HG02759 (cell line): ENCODE results near the gene TGFBRAP1.

Experiments used
- ATAC-seq: cut with Tn5 transposase; IDR thresholded peaks from one replicate; pipeline ENCODE4 v1.9.1; 2021; ENCODE audit warnings: mild to moderate bottlenecking, moderate library complexity; ENCODE audit not compliant: unreplicated experiment

TGFBRAP1 gene

DNA sequence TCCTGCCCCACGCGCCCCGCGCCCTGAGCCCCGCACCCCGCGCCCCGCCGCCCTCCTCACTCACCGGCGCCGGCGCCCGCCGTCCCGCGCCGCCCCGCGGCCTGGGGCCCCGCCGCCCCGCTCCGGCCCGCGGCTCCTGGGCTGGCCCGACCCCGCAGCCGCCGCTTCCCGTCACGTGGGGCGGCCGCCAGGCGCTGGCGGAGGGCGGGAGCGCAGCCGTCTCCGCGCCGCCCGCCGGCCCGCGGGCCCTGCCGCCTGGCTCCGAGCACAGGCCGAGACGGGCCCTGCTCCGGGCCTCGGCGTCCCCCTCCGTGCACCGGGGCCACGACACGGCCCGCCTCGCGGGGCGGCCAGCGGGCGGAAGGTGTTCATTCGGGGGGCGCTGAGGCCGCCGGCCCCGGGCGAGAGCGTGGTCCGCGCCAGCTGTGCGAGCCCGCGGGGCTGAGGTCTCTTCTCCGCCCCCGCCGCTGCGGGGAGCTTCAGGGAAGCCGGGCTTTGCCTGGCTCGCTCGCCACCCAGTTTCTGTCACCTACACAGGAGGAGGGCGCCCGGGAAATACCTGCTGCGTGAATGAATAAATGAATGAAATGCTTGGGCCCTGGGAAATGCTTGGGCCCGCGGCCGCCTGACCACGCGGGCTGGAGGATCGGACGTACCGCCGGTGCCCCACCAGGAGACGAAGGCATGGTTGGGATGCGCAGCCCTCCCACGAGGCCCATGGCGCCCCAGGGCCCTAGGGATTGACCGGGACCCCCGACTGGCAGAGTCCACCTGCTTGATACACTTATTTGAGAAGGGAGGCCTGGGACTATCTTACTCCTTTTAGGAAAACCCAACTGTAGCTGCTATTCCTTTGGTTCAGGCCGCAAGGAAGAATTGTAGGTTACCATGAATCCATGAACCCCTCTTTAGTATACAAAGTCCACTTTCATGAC lies at the start of gene TGFBRAP1:
TGFBRAP1 (minus strand) TSS at position 175 of the 935 bp plus-strand sequence. CDS start 21,434 bp downstream, outside the sequence.
- peak; percentile 85 for ATAC-seq

GRCh38 chr2:105378921-105379383 lies 49.4 kb upstream of the TGFBRAP1 start:
- ATAC-seq: no peak

GRCh38 chr2:105378276-105378840 lies 48.8 kb upstream of the TGFBRAP1 start:
- no peak for ATAC-seq

DNA sequence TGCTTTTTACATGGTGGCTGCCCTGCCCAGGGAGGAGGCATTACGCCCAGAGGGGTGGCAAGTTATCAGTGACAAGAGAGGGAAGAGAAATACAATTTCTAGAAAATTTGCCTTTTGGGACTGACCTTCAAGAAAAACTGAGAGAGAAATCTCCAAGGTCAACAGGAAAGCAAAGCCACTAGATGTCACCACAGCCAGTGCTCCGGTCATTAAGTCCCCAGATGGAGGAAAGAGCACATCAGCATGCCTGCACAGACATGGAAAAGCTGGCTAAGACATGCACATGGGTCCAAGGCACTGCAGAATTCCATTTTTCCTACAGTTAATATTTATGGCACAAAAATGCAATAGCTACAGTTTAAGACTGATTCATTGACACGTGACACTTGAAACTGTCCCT lies 48.3 kb upstream of the TGFBRAP1 start:
- no peak for ATAC-seq

DNA sequence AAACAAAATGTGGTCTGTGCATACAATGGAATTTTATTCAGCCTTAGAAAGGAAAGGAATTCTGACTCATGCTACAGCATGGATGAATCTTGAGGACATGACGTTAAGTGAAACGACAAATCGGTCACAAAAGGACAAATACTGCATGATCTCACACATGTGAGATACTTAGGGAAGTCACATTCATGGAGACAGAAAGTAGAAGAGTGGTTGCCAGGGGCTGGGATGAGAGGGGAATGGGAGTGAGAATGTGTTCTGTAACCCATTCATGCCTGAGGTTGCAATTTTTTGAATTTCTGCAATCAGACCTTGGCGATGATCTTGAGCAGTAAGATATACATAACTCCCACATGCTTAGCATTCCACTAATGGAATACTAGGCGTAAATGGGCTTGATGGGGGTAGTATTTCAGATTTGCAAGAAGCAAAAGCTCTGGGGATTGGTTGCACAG lies 47.3 kb upstream of the TGFBRAP1 start:
- no peak for ATAC-seq

GRCh38 chr2:105376010-105376409 lies 46.5 kb upstream of the TGFBRAP1 start:
- ATAC-seq: no peak

GRCh38 chr2:105375001-105375561 lies 45.5 kb upstream of the TGFBRAP1 start:
- ATAC-seq: no peak

- ATAC-seq: peak; percentile 68
These were observed 44.4 kb upstream of the TGFBRAP1 start for GRCh38 chr2:105373895-105374401.

DNA sequence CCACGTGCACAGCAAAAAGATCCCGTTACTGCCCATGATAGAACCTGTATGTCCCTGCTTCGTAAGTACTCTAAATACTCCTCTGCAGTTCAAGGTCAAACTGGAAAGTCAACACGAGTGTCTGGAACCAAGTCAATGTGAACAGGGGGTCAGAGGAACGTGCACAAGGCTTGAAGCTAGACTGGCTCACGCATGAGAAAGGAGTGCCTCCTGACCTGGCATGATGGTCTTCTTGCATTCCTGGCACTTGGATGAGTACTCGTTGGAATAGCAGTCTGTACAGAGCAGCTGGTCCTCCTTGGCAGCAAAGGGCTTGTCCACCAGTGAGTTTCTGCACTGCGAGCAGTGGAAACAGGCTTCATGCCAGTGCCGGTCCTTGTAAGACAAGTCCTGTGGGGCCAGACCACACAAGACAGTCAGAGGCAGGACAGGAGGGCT lies 43.8 kb upstream of the TGFBRAP1 start:
- peak; percentile 5 for ATAC-seq

- no peak for ATAC-seq
These were observed 42.3 kb upstream of the TGFBRAP1 start for GRCh38 chr2:105371810-105372209.

DNA sequence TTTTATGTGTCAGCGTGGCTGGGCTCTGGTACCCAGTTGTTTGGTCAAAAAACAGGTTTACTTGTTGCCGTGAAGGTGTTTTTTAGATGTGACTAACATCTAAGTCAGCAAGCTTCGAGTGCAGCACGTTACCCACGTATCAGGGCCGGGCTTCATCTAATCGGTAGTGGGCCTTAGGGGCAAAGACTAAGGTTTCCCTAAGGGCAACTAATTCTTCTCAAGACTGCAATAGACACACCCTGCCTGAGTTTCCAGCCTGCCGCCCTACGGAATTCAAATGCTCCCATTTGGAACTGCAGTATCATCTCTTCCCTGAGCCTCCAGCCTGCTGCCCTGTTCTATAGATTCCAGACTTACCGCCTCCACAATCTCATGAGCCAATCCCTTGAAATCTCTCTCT lies 41.6 kb upstream of the TGFBRAP1 start:
- ATAC-seq: no peak

DNA sequence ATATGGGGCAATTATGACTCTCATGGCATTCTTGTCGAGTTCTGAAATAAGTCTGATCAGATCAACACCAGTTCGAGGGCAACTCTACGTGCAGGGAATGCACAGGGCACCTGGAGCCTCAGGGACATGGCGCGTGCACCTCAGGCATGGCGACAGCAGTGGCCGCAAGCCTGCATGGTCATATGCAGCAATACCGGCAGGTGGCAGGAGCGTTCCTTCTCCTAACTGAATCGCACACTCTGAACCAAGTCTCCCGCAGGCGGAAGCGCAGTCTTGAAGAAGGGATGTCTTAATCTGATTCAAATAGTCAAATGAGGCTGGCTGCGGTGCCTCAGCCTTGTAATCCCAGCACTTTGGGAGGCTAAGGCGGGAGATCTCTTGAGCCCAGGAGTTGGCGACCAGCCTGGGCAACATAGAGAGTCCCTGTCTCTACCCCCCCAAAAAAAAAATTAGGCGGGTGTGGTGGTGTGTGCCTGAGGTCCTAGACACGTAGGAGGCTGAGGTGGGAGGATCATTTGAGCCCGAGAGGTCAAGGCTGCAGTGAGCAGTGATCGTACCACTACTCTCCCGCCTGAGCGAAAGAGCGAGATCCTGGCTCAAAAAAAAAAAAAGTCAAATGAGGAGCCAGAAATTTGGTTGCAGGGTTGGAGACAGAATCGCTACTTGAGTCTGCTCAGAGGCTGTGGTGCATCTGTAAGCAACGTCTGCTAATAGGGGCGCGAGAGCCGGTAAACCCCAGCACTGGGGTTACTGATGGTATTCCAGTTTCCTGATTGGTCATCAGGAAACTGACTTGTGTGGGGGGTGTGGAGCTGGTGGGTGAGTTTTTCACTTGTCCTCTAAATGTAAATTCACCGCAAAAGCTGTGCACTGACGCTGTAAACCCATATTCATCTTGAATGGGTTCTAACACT lies 40.5 kb upstream of the TGFBRAP1 start:
- peak; percentile 94 for ATAC-seq

DNA sequence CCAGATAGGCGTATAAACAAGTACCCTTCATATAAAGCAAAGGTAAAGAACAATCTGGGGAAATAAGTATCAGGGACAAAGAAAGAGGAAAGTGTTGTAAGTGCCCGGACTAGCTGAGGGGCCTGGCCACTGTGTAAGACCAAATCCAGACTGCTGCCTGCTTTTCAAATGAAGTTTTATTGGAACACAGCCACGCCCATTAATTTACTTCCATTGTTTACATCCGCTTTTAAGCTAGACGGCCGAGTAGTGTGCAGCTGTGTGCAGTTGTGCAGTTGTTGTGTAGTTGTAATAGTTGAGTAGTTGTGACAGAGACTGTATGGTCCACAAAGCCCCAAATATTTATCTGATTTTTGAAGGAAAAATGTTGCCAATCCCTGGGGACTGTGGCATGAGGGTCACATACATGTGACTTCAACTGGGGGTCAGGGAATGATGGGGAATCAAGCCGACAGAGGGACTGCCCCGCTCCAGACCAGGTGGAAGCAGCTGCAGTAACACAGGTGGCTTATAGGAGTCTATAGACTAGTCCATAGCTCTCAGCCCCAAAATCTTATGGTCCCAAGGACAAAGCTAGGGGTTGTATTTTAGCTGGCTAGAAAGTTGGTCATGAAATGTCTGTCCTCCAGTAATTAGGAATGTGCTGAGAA lies 39.3 kb upstream of the TGFBRAP1 start:
- no peak for ATAC-seq

- ATAC-seq: no peak
These were observed 35.7 kb upstream of the TGFBRAP1 start for GRCh38 chr2:105365206-105365605.

DNA sequence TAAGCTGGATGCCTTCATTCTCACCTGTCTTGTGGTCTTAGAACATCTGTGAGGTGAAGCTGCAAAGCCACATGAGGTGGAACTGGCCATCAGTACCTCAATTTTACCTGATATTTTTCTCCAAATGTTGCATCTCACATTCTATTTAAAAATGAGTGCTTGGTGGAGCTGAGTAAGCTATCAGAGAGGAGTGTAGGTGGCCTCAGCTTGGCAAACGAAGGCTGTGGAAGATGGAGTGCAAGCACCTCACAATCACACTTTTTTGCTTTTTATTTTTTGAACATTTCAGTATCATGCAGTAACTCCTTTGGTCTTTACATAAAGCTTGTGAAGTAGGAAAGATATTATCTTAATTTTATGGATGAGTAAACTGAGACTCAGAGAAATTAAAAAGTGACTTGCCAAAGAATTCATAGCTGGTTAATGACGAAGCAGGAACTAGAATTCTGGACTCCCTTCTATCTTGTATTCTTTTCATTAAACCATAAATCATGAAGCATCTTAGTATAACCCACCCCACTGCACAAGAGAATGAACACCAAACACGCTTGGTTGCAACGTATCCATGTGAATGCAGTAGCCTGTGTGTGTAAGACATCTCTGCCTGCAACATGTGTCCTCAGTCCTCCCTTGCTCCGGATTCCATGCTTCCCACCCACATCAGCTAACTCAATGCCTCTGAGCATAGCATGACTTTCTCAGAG lies 35.1 kb upstream of the TGFBRAP1 start:
- ATAC-seq: no peak

GRCh38 chr2:105362862-105363591 lies 33.5 kb upstream of the TGFBRAP1 start:
- ATAC-seq: no peak

GRCh38 chr2:105361102-105361889 lies 31.8 kb upstream of the TGFBRAP1 start:
- ATAC-seq: no peak

DNA sequence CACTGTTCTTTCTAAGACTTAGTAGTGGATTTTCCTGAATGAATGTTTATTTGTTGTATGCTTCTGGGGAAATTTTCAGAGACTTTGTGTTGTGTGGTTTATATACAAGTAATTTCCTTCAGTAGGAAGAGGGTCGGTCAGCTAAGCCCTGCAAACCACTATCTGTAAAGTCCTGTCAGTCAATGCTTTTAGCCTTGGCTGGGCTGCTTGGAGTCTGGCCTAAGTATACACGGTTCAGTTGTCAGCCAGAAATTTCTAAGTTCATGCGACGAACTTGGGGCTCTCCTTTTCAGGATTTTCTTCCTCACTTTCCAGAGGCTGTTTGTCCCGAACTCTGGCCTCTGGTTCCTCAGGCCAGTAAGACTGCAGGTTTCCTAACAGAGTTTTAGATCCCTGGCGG lies 29.1 kb upstream of the TGFBRAP1 start:
- no peak for ATAC-seq
